ENCODE measurements around the gene ALDH1L2. TPM values are rescaled to one million over a fixed set of nuclear protein-coding genes. Genes with fewer than 3 reads are reported as not detected.

Gene ALDH1L2
- total and polyA plus RNA-seq, 9 of the 15 experiments (the other 6 are each of a cell fraction or from before 2014, with no cell fraction given), result 1.1 to 9.9 (median 3.8) TPM

GRCh38 chr12:105069936-105070702 is 14.1 kb downstream of the ALDH1L2 start:
- no peak overlapping the region for H3K4me2 ChIP-seq (ENCODE audit: insufficient read depth, low read length)
- H3K4me1 ChIP-seq (replicated peaks in 1 of 2; ENCODE audit: control insufficient read depth in 2 of 2, insufficient read depth in 2 of 2, low read length in 2 of 2), result no peaks in the 10 kb centered on the region
- no peaks in the 10 kb centered on the region for H3K9me3 ChIP-seq (replicated peaks; ENCODE audit: control insufficient read depth, insufficient read depth, low read depth, low read length)
- H3K9ac ChIP-seq (ENCODE audit: insufficient read depth in 1 of 2, low read depth in 2 of 2, low read length in 2 of 2), result no peak overlapping the region
- no peak overlapping the region for H3K4me3 ChIP-seq
- CTCF ChIA-PET (ENCODE audit: low intra/inter-chr PET ratio), result no interaction called here
- H3K79me2 ChIP-seq (ENCODE audit: control insufficient read depth, insufficient read depth, low read length), result no peaks in the 10 kb centered on the region
- intact Hi-C loops (cut with micrococcal nuclease), result no loop called here
- POLR2A ChIA-PET, result interaction anchor here (0.6 to 1.1 kb wide), 3 partner anchors 9 to 374 kb away, joined by 3 to 4 read pairs (median 3); no protein-coding TSS in a partner anchor
- H2AFZ ChIP-seq (ENCODE audit: low read depth, low read length), result no peak overlapping the region
- no peak overlapping the region for H3K27ac ChIP-seq (ENCODE audit: extremely low read depth, low read depth, low read length)
- DNase-seq (ENCODE audit: extremely low read depth in 1 of 4, low spot score in 3 of 4) (no peak), ATAC-seq (no peak), FAIRE-seq (no peak)
- no peaks in the 10 kb centered on the region for H4K20me1 ChIP-seq (replicated peaks; ENCODE audit: control insufficient read depth, insufficient read depth, low read length)
- TF ChIP-seq MBD2 (IDR thresholded peaks at IDR 0.05; ENCODE audit: borderline replicate concordance, low read depth) (no peak), ZNF57 (CRISPR knock-in tag; IDR thresholded peaks at IDR 0.05) (no peak), RFX7 (CRISPR knock-in tag; IDR thresholded peaks at IDR 0.05) (no peak), NFE2 (IDR thresholded peaks at IDR 0.05; ENCODE audit: low read depth) (no peak), ZNF217 (CRISPR knock-in tag; IDR thresholded peaks at IDR 0.05) (no peak), ZNF121 (CRISPR knock-in tag; conservative IDR thresholded peaks at IDR 0.05) (peak; percentile 95), ETV6 (IDR thresholded peaks at IDR 0.05; ENCODE audit: borderline replicate concordance in 1 of 2, low read depth in 2 of 2, low read length in 1 of 2) (no peak), ETV6 (CRISPR knock-in tag; IDR thresholded peaks at IDR 0.05; ENCODE audit: borderline replicate concordance) (no peak), RFX1 (IDR thresholded peaks at IDR 0.05) (no peak), HDGF (IDR thresholded peaks at IDR 0.05) (no peak), ZNF507 (tag; conservative IDR thresholded peaks at IDR 0.05) (0 out of 2 replicates have a peak, but pooled peaks have one; percentile 30), GABPA (tag; conservative IDR thresholded peaks at IDR 0.05; ENCODE audit: low read depth) (no peak), HMGN3 (IDR thresholded peaks at IDR 0.05; ENCODE audit: borderline replicate concordance, extremely low read depth, insufficient read length, low read depth, low read length) (no peak), EHMT2 (IDR thresholded peaks at IDR 0.05) (no peak)
- TF ChIP-seq, protein P1, sequence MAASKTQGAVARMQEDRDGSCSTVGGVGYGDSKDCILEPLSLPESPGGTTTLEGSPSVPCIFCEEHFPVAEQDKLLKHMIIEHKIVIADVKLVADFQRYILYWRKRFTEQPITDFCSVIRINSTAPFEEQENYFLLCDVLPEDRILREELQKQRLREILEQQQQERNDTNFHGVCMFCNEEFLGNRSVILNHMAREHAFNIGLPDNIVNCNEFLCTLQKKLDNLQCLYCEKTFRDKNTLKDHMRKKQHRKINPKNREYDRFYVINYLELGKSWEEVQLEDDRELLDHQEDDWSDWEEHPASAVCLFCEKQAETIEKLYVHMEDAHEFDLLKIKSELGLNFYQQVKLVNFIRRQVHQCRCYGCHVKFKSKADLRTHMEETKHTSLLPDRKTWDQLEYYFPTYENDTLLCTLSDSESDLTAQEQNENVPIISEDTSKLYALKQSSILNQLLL (CRISPR knock-in tag; IDR thresholded peaks at IDR 0.05; ENCODE audit: borderline replicate concordance), result no peak
- TF ChIP-seq, protein P2, sequence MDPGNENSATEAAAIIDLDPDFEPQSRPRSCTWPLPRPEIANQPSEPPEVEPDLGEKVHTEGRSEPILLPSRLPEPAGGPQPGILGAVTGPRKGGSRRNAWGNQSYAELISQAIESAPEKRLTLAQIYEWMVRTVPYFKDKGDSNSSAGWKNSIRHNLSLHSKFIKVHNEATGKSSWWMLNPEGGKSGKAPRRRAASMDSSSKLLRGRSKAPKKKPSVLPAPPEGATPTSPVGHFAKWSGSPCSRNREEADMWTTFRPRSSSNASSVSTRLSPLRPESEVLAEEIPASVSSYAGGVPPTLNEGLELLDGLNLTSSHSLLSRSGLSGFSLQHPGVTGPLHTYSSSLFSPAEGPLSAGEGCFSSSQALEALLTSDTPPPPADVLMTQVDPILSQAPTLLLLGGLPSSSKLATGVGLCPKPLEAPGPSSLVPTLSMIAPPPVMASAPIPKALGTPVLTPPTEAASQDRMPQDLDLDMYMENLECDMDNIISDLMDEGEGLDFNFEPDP (CRISPR knock-in tag; IDR thresholded peaks at IDR 0.05), result no peak
- TF ChIP-seq, protein P3, sequence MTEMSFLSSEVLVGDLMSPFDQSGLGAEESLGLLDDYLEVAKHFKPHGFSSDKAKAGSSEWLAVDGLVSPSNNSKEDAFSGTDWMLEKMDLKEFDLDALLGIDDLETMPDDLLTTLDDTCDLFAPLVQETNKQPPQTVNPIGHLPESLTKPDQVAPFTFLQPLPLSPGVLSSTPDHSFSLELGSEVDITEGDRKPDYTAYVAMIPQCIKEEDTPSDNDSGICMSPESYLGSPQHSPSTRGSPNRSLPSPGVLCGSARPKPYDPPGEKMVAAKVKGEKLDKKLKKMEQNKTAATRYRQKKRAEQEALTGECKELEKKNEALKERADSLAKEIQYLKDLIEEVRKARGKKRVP (CRISPR knock-in tag; IDR thresholded peaks at IDR 0.05), result no peak
- no peaks in the 10 kb centered on the region; a peak in 1 of 5 replicates for H3K27me3 ChIP-seq (ENCODE audit: control insufficient read depth in 2 of 2, insufficient read depth in 2 of 2, low read length in 2 of 2)
- in situ Hi-C loops (cut with MboI), result loop anchor here (25.0 kb wide), 1 partner anchor 858 kb away; the partner anchor contains the start of gene TXNRD1
- BruUV-seq (replicated peaks), result no TSS peak
- 26% methylated on average over 4 of the region's 4 CpGs for WGBS (ENCODE audit: insufficient coverage, low coverage, missing lambda C conversion rate)
- no peaks in the 10 kb centered on the region for H3K9me1 ChIP-seq (ENCODE audit: control insufficient read depth, insufficient read depth, low read length)
- no peaks in the 10 kb centered on the region; the same call in 1 of the 3 replicates for H3K36me3 ChIP-seq (ENCODE audit: control insufficient read depth, insufficient read depth, low read length)

All from K562 (cell line).